Measurements from ENCODE around the gene SCAPER. TPM values are rescaled to one million over a fixed set of nuclear protein-coding genes. Genes with fewer than 3 reads are reported as not detected.

Gene SCAPER
- polyA plus RNA-seq, 2 of the 4 experiments (the other 2 are of a cell fraction) = 4.9 to 5.5 TPM

Small RNA genes lying within 50 kb of the gene (small RNA-seq; reads per million reads assigned to genes)
- gene AC090751.1 (0 reads per million in 6 experiments), gene MIR3713 (0 reads per million in 6 experiments)

Other genes with a start within 250 kb of the SCAPER start
- 102 and 152 TPM in 2 replicates for gene RCN2, start 26.4 kb upstream of the SCAPER start, polyA plus RNA-seq (2011; rRNA removed)
- 78.6 to 81.3 TPM (median 81.1 TPM) in 3 replicates for gene RCN2, start 26.4 kb upstream of the SCAPER start, polyA plus RNA-seq (2017; fragmentation: RNase III; extraction: RNeasy Plus Mini Kit Qiagen cat#74134 plus additional on column Dnase treatment)
- gene PSTPIP1, start 89.8 kb upstream of the SCAPER start, polyA plus RNA-seq (2011; rRNA removed) = not detected in 2 replicates
- gene PSTPIP1, start 89.8 kb upstream of the SCAPER start, polyA plus RNA-seq (2017; fragmentation: RNase III; extraction: RNeasy Plus Mini Kit Qiagen cat#74134 plus additional on column Dnase treatment) = not detected in 3 replicates
- 636 and 680 TPM in 2 replicates for gene TSPAN3, start 165.8 kb upstream of the SCAPER start, polyA plus RNA-seq (2011; rRNA removed)
- 299 to 362 TPM (median 352 TPM) in 3 replicates for gene TSPAN3, start 165.8 kb upstream of the SCAPER start, polyA plus RNA-seq (2017; fragmentation: RNase III; extraction: RNeasy Plus Mini Kit Qiagen cat#74134 plus additional on column Dnase treatment)

Measured in A549 (cell line).